IMR-90 (cell line): ENCODE measurements around the gene BPGM. TPM values are rescaled to one million over a fixed set of nuclear protein-coding genes. Genes with fewer than 3 reads are reported as not detected.

Experiments
- ATAC-seq: fragments of 200-7000 bp; cut with Tn5 transposase; 2 replicates; pipeline ENCODE4 v1.9.1; 2020; ENCODE audit warnings: low read depth, mild to moderate bottlenecking, moderate library complexity
- BruUV-seq: library from RNA; stranded (reverse); fragments of 400-500 nt; replicated peaks from 2 replicates; lab custom pipeline; 2021; lab: Mats Ljungman, UMichigan
- CTCF ChIA-PET: fragments of 300-600 bp; formaldehyde crosslinking; extraction: SDS; loops from one replicate; lab custom pipeline; 2021; ENCODE audit warnings: antibody characterized with exemption; lab: Yijun Ruan, JAX
- POLR2A ChIA-PET: fragments of 300-600 bp; sonication (Branson Sonifier 250); formaldehyde crosslinking; loops from one replicate; lab custom pipeline; 2022; ENCODE audit warnings: antibody characterized with exemption; ENCODE audit not compliant: unreplicated experiment; lab: Charles Lee
- DNase-seq: peaks from one replicate; pipeline ENCODE4 v3.0.0; 2013
- H2AFZ ChIP-seq: replicated peaks from 2 replicates; pipeline ENCODE3; 2013; ENCODE audit warnings: low read length, mild to moderate bottlenecking; ENCODE audit not compliant: poor library complexity
- H2AK5ac ChIP-seq: 2 replicates; pipeline ENCODE4 v1.6.1; 2013; ENCODE audit warnings: low read depth, low read length, inconsistent platforms
- H2AK9ac ChIP-seq: replicated peaks from 2 replicates; pipeline ENCODE3; 2013; ENCODE audit warnings: mild to moderate bottlenecking, low read depth, low read length, moderate library complexity; ENCODE audit not compliant: poor library complexity
- H2BK120ac ChIP-seq: 2 replicates; pipeline ENCODE4 v1.6.1; 2013; ENCODE audit warnings: low read depth, low read length, inconsistent platforms
- H2BK15ac ChIP-seq: 3 replicates; pipeline ENCODE4 v1.6.1; 2013; ENCODE audit warnings: low read depth, low read length, inconsistent platforms
- H2BK20ac ChIP-seq: 2 replicates; pipeline ENCODE4 v1.6.1; 2013; ENCODE audit warnings: low read depth, mild to moderate bottlenecking, inconsistent platforms, low read length, moderate library complexity
- H2BK5ac ChIP-seq: 2 replicates; pipeline ENCODE4 v1.6.1; 2013; ENCODE audit warnings: mild to moderate bottlenecking, low read depth, low read length, inconsistent platforms; ENCODE audit not compliant: poor library complexity, severe bottlenecking
- H3K14ac ChIP-seq: replicated peaks from 2 replicates; pipeline ENCODE4 v1.6.1; 2013; ENCODE audit warnings: low read depth, low read length, inconsistent platforms
- H3K18ac ChIP-seq: 2 replicates; pipeline ENCODE4 v1.6.1; 2013; ENCODE audit warnings: low read depth, low read length, control low read depth
- H3K23ac ChIP-seq: 2 replicates; pipeline ENCODE4 v1.6.1; 2013; ENCODE audit warnings: low read depth, low read length, inconsistent platforms
- H3K27ac ChIP-seq: 2 replicates; pipeline ENCODE4 v1.5.1; 2013; ENCODE audit warnings: mild to moderate bottlenecking, control low read depth, low read length; ENCODE audit not compliant: insufficient read depth
- H3K27me3 ChIP-seq: 2 replicates; pipeline ENCODE4 v1.6.1; 2013; ENCODE audit warnings: low read length; ENCODE audit not compliant: control insufficient read depth, insufficient read depth
- H3K36me3 ChIP-seq: 2 replicates; pipeline ENCODE4 v1.6.1; 2013; ENCODE audit warnings: low read length, mixed read lengths; ENCODE audit not compliant: control insufficient read depth, insufficient read depth
- H3K4ac ChIP-seq: 2 replicates; pipeline ENCODE4 v1.6.1; 2013; ENCODE audit warnings: low read depth, low read length, inconsistent platforms
- H3K4me1 ChIP-seq: 2 replicates; pipeline ENCODE4 v1.6.1; 2013; ENCODE audit warnings: low read length, mixed read lengths; ENCODE audit not compliant: control insufficient read depth, insufficient read depth
- H3K4me2 ChIP-seq: 2 replicates; pipeline ENCODE4 v1.6.1; 2013; ENCODE audit warnings: low read depth, mild to moderate bottlenecking, control low read depth, low read length, moderate library complexity
- H3K4me3 ChIP-seq: 2 replicates; pipeline ENCODE4 v1.5.1; 2013; ENCODE audit warnings: low read depth, mild to moderate bottlenecking, control low read depth, low read length, moderate library complexity; ENCODE audit not compliant: insufficient read depth
- H3K56ac ChIP-seq: 2 replicates; pipeline ENCODE4 v1.6.1; 2013; ENCODE audit warnings: low read length, inconsistent platforms; ENCODE audit not compliant: insufficient read depth; ENCODE audit errors: extremely low read depth
- H3K79me1 ChIP-seq, 2 experiments: 2 replicates each; pipeline ENCODE4 v1.6.1; 2013; ENCODE audit warnings: low read length in 2 of 2, inconsistent platforms in 1 of 2, low read depth in 1 of 2
- H3K9ac ChIP-seq: 2 replicates; pipeline ENCODE4 v1.6.1; 2013; ENCODE audit warnings: low read depth, low read length, control low read depth
- H3K9me1 ChIP-seq: 2 replicates; pipeline ENCODE4 v1.6.1; 2013; ENCODE audit warnings: low read length, inconsistent platforms; ENCODE audit not compliant: insufficient read depth
- H3K9me3 ChIP-seq: 2 replicates; pipeline ENCODE4 v1.6.1; 2013; ENCODE audit warnings: low read length; ENCODE audit not compliant: control insufficient read depth, insufficient read depth
- H4K20me1 ChIP-seq: 2 replicates; pipeline ENCODE4 v1.6.1; 2013; ENCODE audit warnings: low read length, inconsistent platforms; ENCODE audit not compliant: insufficient read depth
- H4K5ac ChIP-seq: 2 replicates; pipeline ENCODE4 v1.6.1; 2013; ENCODE audit warnings: mild to moderate bottlenecking, low read depth, low read length, control low read depth
- H4K8ac ChIP-seq, 2 experiments: 2 replicates each; pipeline ENCODE4 v1.6.1; 2013; ENCODE audit warnings: low read depth in 2 of 2, low read length in 2 of 2, control low read depth in 1 of 2, inconsistent platforms in 1 of 2
- H4K91ac ChIP-seq: 2 replicates; pipeline ENCODE4 v1.6.1; 2013; ENCODE audit warnings: low read depth, low read length, inconsistent platforms; ENCODE audit not compliant: insufficient read depth
- BHLHE40 ChIP-seq: fragments of 150-350 bp; IDR thresholded peaks from 2 replicates; pipeline ENCODE4 v1.6.1; 2016; ENCODE audit warnings: mild to moderate bottlenecking, low read depth, low read length
- CHD1 ChIP-seq: IDR thresholded peaks from 2 replicates; pipeline ENCODE4 v1.6.1; 2012; ENCODE audit warnings: low read depth, low read length, improper control_type of control experiment
- FOS ChIP-seq: fragments of 150-350 bp; IDR thresholded peaks from 2 replicates; pipeline ENCODE4 v1.6.1; 2016; ENCODE audit warnings: low read depth, low read length
- MAZ ChIP-seq: IDR thresholded peaks from 2 replicates; pipeline ENCODE4 v1.6.1; 2012; ENCODE audit warnings: low read depth, mild to moderate bottlenecking, low read length, improper control_type of control experiment, moderate library complexity, borderline replicate concordance
- MXI1 ChIP-seq: IDR thresholded peaks from 2 replicates; pipeline ENCODE4 v1.6.1; 2012; ENCODE audit warnings: low read depth, mild to moderate bottlenecking, low read length, moderate library complexity, borderline replicate concordance
- NFE2L2 ChIP-seq: fragments of 150-350 bp; IDR thresholded peaks from 2 replicates; pipeline ENCODE4 v1.6.1; 2016; ENCODE audit warnings: low read depth, mild to moderate bottlenecking, low read length
- WGBS, 2 experiments: methylation state at CpG; one replicate each; pipeline versions ENCODE4 v1.1.5 to v1.1.7; 2013; ENCODE audit warnings: missing lambda C conversion rate in 2 of 2; ENCODE audit not compliant: insufficient read length in 1 of 2; ENCODE audit errors: extremely low coverage in 2 of 2; 5-methylcytosine and 5-hydroxymethylcytosine counted together
- dilution Hi-C: fragments of 300-500 bp; cut with HindIII; formaldehyde crosslinking; loops from one replicate; pipeline ENCODE4 v1.14.3; 2018; ENCODE audit warnings: low sequenced_read_pairs; ENCODE audit not compliant: unreplicated experiment
- in situ Hi-C: fragments of 300-500 bp; cut with MboI; formaldehyde crosslinking; loops from 3 replicates; pipeline ENCODE4 v1.14.3; 2019; ENCODE audit warnings: low sequenced_read_pairs, inconsistent platforms, mixed read lengths
- intact Hi-C: fragments of 100-400 bp; cut with micrococcal nuclease; formaldehyde crosslinking; loops from 2 replicates; pipeline ENCODE4 v1.10.0; 2022
- polyA plus RNA-seq, 3 experiments: library from polyadenylated mRNA; depleted of rRNA; stranded (reverse); fragments of >200 nt; gene quantifications; 2 replicates each; pipeline ENCODE4 v1.2.3, GENCODE V29; 2012; ENCODE audit warnings: low replicate concordance in 1 of 3
- total RNA-seq: library from RNA; depleted of rRNA; stranded (reverse); fragments of >200 nt; gene quantifications from 2 replicates; pipeline ENCODE4 v1.2.3, GENCODE V29; 2012; rRNA removed

Gene BPGM
- total and polyA plus RNA-seq, 2 of the 4 experiments (the other 2 are of a cell fraction), result 18.8 to 20.0 TPM

DNA sequence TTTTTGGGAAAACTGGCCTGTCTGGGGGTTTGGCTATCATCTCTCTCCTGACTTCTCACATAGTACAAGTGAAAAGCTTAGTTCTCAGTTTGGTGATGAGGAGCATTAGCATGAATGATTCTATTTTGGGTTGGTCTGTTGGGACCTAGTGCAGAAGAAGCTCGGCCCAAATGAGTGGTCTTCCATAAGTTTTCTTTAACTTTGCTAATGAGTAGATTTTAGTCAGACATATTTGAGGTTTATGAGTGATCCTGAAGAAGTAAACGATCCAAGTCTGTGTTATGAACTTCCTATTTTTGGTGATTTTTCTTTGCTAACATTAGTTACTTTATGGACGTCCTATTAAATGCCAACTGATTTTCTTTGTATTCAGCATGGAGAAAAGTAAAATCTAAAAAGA lies 81.1 kb downstream of the BPGM start:
- DNase-seq (peak; percentile 53), ATAC-seq (no peak)
- Histone ChIP-seq H2AFZ (no peak overlapping the region), H2BK5ac (peak overlapping the region; percentile 69), H3K18ac (peak overlapping the region; percentile 92; the same call in 1 of the 2 replicates), H3K56ac (peak overlapping the region; percentile 35; the same call in 1 of the 2 replicates), H3K27ac (no peak overlapping the region), H2BK120ac (peak overlapping the region; percentile 88), H3K23ac (peak overlapping the region; percentile 33; the same call in 1 of the 2 replicates), H3K4ac (peak overlapping the region; percentile 85), H4K5ac (peak overlapping the region; percentile 77; the same call in 1 of the 2 replicates), H2AK9ac (no peak overlapping the region), H2BK20ac (peak overlapping the region; percentile 74), H3K9ac (no peak overlapping the region), H3K9me3 (no peaks in the 10 kb centered on the region), H3K4me1 (peaks cover 22% of the 10 kb centered on the region), H3K36me3 (no peaks in the 10 kb centered on the region), H3K79me1 (peaks cover 0 to 41% of the 10 kb centered on the region in 2 experiments; a peak in 2 of 4 replicates), H3K4me3 (no peak overlapping the region), H3K9me1 (peaks cover 31% of the 10 kb centered on the region), H3K4me2 (peak overlapping the region; percentile 5; the same call in 1 of the 2 replicates), H2AK5ac (peak overlapping the region; percentile 56; the same call in 1 of the 2 replicates), H2BK15ac (peak overlapping the region; percentile 83; the same call in 2 of the 3 replicates), H3K14ac (peak overlapping the region; percentile 72), H3K27me3 (no peaks in the 10 kb centered on the region), H4K8ac (peak overlapping the region in 1 of 2 experiments; percentile 27; a peak in 3 of 4 replicates), H4K91ac (peak overlapping the region; percentile 72), H4K20me1 (no peaks in the 10 kb centered on the region)
- ChIA-PET POLR2A (interaction anchor here (1.5 kb wide), 1 partner anchor 55 kb away, joined by 6 read pairs; no protein-coding TSS in a partner anchor), CTCF (interaction anchor here (0.8 to 2.9 kb wide), 3 partner anchors 38 to 159 kb away, joined by 4 to 7 read pairs (median 4); no protein-coding TSS in a partner anchor)
- dilution Hi-C loops (no loop called here), intact Hi-C loops (no loop called here), in situ Hi-C loops (no loop called here)
- no TSS peak for BruUV-seq
- TF ChIP-seq CHD1, result no peak
- no peak for TF ChIP-seq MXI1
- TF ChIP-seq FOS, result no peak
- TF ChIP-seq BHLHE40, result no peak
- no peak for TF ChIP-seq MAZ
- no peak for TF ChIP-seq NFE2L2
- WGBS, 2 experiments, result 17% methylated on average over 1 of the region's 3 CpGs; no CpG with 5 or more reads in 1 of the 2 experiments

Other genes starting within 250 kb of the BPGM start
- 72.2 and 90.9 TPM in 2 replicates for gene AKR1B1, start 187.8 kb upstream of the BPGM start, total RNA-seq
- gene AKR1B1, start 187.8 kb upstream of the BPGM start, polyA plus RNA-seq (2012; rRNA removed), result 184 and 201 TPM in 2 replicates
- 0.28 and 0.54 TPM in 2 replicates for gene AKR1B10, start 119.3 kb upstream of the BPGM start, total RNA-seq
- gene AKR1B10, start 119.3 kb upstream of the BPGM start, polyA plus RNA-seq (2012; rRNA removed), result 0.32 and 0.49 TPM in 2 replicates
- not detected in 2 replicates for gene AKR1B15, start 97.7 kb upstream of the BPGM start, total RNA-seq
- gene AKR1B15, start 97.7 kb upstream of the BPGM start, polyA plus RNA-seq (2012; rRNA removed), result not detected in 2 replicates
- gene CALD1, start 132.8 kb downstream of the BPGM start, total RNA-seq, result 487 and 532 TPM in 2 replicates
- 375 and 382 TPM in 2 replicates for gene CALD1, start 132.8 kb downstream of the BPGM start, polyA plus RNA-seq (2012; rRNA removed)